HG02885 (cell line): Measurements from ENCODE around the gene EDEM3.
A peak's percentile ranks its signal among the peaks of the same experiment; 100 is the strongest.

Source experiments
- ATAC-seq: cut with Tn5 transposase; IDR thresholded peaks from one replicate; pipeline ENCODE4 v1.9.1; 2021; ENCODE audit warnings: mild to moderate bottlenecking; ENCODE audit not compliant: unreplicated experiment, poor library complexity

Gene EDEM3

GRCh38 chr1:184743062-184743756, 11.4 kb downstream of the EDEM3 start:
- ATAC-seq, result peak; percentile 69

GRCh38 chr1:184740344-184740743, 14.3 kb downstream of the EDEM3 start:
- no peak for ATAC-seq

GRCh38 chr1:184739796-184740195, 14.9 kb downstream of the EDEM3 start:
- no peak for ATAC-seq

- no peak for ATAC-seq
These were observed 15.6 kb downstream of the EDEM3 start for GRCh38 chr1:184739070-184739469.

- peak; percentile 82 for ATAC-seq
These were observed 19.7 kb downstream of the EDEM3 start for GRCh38 chr1:184734980-184735379.

- ATAC-seq, result no peak
These were observed 29.8 kb downstream of the EDEM3 start for GRCh38 chr1:184724843-184725242.

GRCh38 chr1:184716158-184716557, 38.5 kb downstream of the EDEM3 start:
- ATAC-seq, result no peak

GRCh38 chr1:184709418-184709817, 45.2 kb downstream of the EDEM3 start:
- ATAC-seq, result no peak

GRCh38 chr1:184708084-184708676, 46.5 kb downstream of the EDEM3 start:
- peak; percentile 56 for ATAC-seq

- ATAC-seq, result no peak
These were observed 49.4 kb downstream of the EDEM3 start for GRCh38 chr1:184705271-184705670.

- ATAC-seq, result no peak
These were observed 52.8 kb downstream of the EDEM3 start for GRCh38 chr1:184701816-184702215.

- no peak for ATAC-seq
These were observed 55.7 kb downstream of the EDEM3 start for GRCh38 chr1:184698969-184699368.

GRCh38 chr1:184698016-184698415, 56.6 kb downstream of the EDEM3 start:
- ATAC-seq, result no peak

GRCh38 chr1:184696403-184696802, 58.3 kb downstream of the EDEM3 start:
- no peak for ATAC-seq

GRCh38 chr1:184695023-184695422, 59.6 kb downstream of the EDEM3 start:
- ATAC-seq, result peak; percentile 67

GRCh38 chr1:184693011-184693410, 61.6 kb downstream of the EDEM3 start:
- no peak for ATAC-seq

- no peak for ATAC-seq
These were observed 62.8 kb downstream of the EDEM3 start for GRCh38 chr1:184691719-184692324.

GRCh38 chr1:184686540-184686939, 68.1 kb downstream of the EDEM3 start:
- ATAC-seq, result no peak

- ATAC-seq, result peak; percentile 85
These were observed 69.5 kb downstream of the EDEM3 start for GRCh38 chr1:184685116-184685515.

- ATAC-seq, result no peak
These were observed 70.2 kb downstream of the EDEM3 start for GRCh38 chr1:184684285-184685074.

- ATAC-seq, result no peak
These were observed 71.7 kb downstream of the EDEM3 start for GRCh38 chr1:184682956-184683355.
